ENCODE results near the gene BHLHA15.

GRCh38 chr7:98228801-98229200 is 17.6 kb downstream of the BHLHA15 start:
- TF ChIP-seq CTCF (IDR thresholded peaks at IDR 0.05) (no peak), POLR2AphosphoS5 (IDR thresholded peaks at IDR 0.05) (no peak), POLR2A (IDR thresholded peaks at IDR 0.05) (no peak)

All from gastroesophageal sphincter (tissue), 3 donors.